Islet precursor cell (in vitro differentiated cells): ENCODE measurements around the gene SMR3A.

Experiments
- DNase-seq: peaks from one replicate; pipeline ENCODE4 v3.0.0-alpha.2; 2018

SMR3A gene

GRCh38 chr4:70360460-70360859 is at the start of gene SMR3A:
Gene SMR3A (plus strand): TSS chr4:70360760. CDS start chr4:70362116, 1,356 bp downstream.
- DNase-seq: no peak

GRCh38 chr4:70313736-70314135 is 46.8 kb upstream of the SMR3A start:
- no peak for DNase-seq

- no peak for DNase-seq
Measured at GRCh38 chr4:70315928-70316327, 44.6 kb upstream of the SMR3A start.

DNA sequence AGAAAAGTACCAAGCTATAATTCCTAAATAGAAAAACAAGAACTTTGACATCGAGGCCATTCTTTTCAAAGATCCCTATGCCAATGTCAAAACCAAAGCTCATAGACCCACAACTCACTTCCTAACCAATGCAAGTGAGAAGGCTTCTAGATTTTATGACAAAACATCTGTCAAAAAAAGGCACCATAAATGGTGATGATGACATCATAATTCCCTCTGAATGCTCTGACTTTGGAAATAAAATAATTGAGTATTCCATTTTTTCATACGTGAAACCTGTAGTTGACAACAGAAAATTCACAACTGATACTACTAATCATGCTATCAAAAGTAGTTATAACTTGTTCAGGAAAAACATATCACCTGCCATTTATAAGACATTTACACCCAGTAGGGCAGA is 34.5 kb upstream of the SMR3A start:
- no peak for DNase-seq

DNA sequence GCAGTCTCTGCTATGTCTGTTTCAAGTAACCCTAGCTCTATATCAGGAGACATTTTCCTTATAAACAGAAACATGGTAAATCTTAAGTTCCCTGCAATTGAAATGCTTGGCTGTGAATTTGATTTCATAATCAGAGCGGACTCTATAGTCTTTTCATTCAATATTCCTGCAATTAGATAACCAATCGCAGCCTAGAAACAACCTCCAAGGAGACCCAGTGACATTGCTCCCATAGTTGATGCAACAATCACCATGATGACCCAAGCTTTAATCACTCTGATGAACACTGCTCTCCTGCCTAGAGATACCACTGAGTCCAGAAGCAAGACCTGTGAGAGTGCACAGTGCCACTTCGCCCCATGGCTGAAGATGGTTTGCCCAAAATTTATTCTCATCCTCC is 25.9 kb upstream of the SMR3A start, which contains the start of gene CABS1:
CABS1 (plus strand) TSS at position 301 of the 400 bp plus-strand sequence; CDS start at position 360, 59 bp downstream.
- DNase-seq: no peak

DNA sequence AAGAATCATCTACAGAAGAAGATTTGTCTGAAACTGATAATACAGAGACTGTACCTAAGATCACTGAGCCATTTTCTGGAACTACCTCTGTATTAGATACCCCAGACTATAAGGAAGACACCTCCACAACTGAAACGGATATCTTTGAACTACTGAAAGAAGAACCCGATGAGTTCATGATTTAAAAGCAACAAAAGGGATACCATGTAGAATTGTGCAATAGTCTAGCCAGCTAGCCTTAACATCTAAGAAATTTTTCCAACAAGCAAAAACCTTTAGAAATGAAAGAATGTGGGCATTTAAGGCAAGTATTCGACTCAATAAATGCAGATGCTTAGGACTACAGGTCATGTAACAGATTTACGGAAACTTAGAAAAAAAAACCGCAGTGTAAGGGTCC is 24.5 kb upstream of the SMR3A start:
- DNase-seq: no peak

GRCh38 chr4:70337886-70338420 is 22.6 kb upstream of the SMR3A start:
- no peak for DNase-seq

- no peak for DNase-seq
Measured at GRCh38 chr4:70356185-70356584, 4.4 kb upstream of the SMR3A start.

- no peak for DNase-seq
Measured at GRCh38 chr4:70359115-70359661, 1.4 kb upstream of the SMR3A start.

- DNase-seq: no peak
Measured at GRCh38 chr4:70364002-70364401, 3.4 kb downstream of the SMR3A start.

- DNase-seq: no peak
Measured at GRCh38 chr4:70365479-70365878, 4.9 kb downstream of the SMR3A start.

- no peak for DNase-seq
Measured at GRCh38 chr4:70367813-70368212, 7.3 kb downstream of the SMR3A start.

GRCh38 chr4:70371987-70372386 is 11.4 kb downstream of the SMR3A start:
- DNase-seq: no peak

DNA sequence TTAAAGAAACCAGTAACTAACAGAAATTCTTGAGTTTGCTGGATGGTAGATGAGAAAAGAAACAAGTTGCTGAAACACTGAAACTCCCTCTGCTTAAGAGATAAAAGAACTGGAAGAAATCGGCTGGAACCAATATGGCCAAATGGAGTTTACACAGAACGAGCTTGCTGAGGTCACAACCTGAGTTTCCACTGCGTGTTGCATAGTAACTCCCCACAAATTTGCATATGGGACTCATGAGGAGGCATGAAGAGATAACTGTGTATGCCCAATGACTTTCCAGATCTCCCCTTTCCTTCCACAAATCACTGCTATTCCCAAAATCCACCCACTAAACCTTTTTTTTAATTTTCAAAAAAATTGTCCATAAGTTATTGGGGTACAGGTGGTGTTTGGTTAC is 12.2 kb downstream of the SMR3A start:
- DNase-seq: no peak

- no peak for DNase-seq
Measured at GRCh38 chr4:70380578-70380977, 20.0 kb downstream of the SMR3A start.

GRCh38 chr4:70382691-70383181 is 22.2 kb downstream of the SMR3A start, which contains the start of gene SMR3B:
Gene SMR3B (plus strand): TSS chr4:70383131. CDS start chr4:70384511, 1,380 bp downstream.
- DNase-seq: no peak

DNA sequence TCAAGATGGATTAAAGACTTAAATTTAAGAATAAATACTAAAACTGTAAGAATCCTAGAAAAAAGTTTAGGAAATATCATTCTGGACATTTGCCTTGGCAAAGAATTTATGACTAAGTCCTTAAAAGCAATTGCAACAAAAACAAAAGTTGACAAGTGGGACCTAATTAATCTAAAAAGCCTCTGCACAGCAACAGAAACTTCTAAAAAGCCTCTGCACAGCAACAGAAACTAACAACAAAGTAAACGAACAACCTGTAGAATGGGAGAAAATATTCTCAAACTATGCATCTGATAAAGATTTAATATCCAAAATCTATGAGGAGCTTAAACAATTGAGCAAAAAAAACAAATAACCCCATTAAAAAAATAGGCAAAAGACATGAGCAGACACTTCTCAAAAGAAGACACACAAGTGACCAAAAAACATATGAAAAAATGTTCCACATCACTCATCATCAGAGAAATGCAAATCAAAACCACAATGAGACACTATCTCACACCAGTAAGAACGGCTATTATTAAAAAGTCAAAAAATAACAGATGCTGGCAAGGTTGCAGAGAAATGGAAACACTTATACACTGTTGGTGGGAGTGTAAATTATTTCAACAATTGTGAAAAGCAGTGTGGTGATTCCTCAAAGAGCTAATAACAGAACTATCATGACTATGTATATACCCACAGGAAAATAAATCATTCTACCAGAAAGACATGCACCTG is 31.7 kb downstream of the SMR3A start:
- no peak for DNase-seq

DNA sequence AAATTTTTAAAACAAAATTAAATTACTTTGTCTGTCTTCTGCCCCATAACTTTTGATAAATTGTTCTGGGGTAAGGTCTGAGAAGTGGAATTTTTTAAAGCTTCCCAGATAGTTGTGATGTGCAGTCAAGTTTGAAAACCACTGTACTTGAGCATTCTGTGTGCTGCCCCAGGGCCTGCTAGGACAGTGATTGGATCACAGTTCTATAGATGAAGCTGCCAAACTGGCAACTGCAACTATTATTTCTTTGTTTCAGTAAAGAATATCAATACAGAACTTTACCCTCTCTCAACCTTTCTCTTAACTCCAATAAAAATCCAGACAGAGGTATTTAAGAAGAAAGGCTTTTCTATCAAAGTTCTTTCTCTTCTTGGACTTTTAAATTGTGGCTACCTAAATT is 37.0 kb downstream of the SMR3A start, which contains the start of gene OPRPN:
OPRPN (plus strand) TSS at position 361 of the 400 bp plus-strand sequence. CDS start 1,346 bp downstream, outside the sequence.
- DNase-seq: no peak

DNA sequence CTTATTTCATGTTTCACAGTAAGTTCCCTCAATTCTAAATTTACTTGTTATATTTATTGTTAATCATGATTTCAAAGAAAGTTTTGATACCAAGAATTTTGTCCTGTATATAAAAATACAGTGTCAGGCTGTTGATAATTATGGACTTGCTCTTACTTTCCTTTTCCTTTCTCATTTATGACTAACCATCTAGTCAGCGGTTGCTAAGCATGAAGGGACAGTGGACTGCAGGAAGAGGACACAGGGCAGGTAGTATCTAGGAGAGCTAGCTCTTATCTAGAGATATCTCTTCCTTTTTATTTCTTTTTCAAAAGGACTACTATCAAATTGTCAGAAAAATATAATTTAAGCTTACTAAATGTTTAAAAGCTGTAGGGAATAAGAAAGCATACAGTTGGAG is 38.8 kb downstream of the SMR3A start:
- no peak for DNase-seq

DNA sequence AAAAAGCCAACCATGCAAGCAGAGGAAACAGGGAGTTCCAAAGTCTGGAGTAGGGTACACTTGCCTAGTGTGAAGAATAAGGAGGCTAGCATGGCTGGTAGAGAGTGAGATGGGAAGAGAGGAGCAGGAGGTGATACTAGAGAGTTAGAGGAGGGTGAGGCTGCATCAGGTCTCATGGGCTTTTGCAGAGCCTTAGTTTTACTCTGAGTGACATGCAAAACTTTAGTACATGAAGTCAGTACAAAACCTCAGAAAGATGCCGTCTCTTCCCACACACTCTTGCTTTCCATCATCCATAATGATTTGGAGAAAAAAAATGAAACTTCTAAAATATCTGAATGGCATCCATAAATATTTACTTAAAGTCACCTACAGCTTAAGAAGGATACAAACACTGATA is 42.2 kb downstream of the SMR3A start:
- DNase-seq: no peak

DNA sequence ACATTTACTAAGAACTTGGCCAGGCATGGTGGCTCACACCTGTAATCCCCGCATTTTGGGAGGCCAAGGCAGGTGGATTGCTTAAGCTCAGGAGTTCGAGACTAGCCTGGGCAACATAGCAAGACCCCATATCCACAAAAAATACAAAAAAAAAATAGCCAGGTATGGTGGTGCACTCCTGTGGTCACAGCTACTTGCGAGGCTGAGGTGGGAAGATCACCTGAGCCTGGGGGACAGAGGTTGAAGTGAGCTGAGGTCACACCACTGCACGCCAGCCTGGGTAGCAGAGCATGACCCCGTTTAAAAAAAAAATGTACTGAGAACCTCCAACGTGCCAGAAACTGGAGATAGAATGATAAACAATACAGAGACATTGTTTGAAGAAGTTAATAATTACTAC is 45.2 kb downstream of the SMR3A start:
- no peak for DNase-seq
